ENCODE data around the gene CCDC85B. TPM values are rescaled to one million over a fixed set of nuclear protein-coding genes. Genes with fewer than 3 reads are reported as not detected.

Gene CCDC85B
- total and polyA plus RNA-seq, 4 donors, result 20.7 to 63.4 (median 53.9) TPM

- ATAC-seq (ENCODE audit: insufficient read depth, low FRiP score) (no peak), DNase-seq (no peak)
- no peak overlapping the region for H3K4me3 ChIP-seq
- TF ChIP-seq CTCF (IDR thresholded peaks at IDR 0.05; ENCODE audit: control extremely low read depth, extremely low read depth), result no peak
- H3K9ac ChIP-seq (ENCODE audit: insufficient read depth in 1 of 2, low read length in 2 of 2), result no peak overlapping the region
- peaks cover 0 to 22% (median 10%) of the 10 kb centered on the region in 5 donors for H3K4me1 ChIP-seq (ENCODE audit: control insufficient read depth in 5 of 5, insufficient read depth in 5 of 5, low read length in 5 of 5)
- 91 to 99% methylated on average over 4 of the region's 4 CpGs for WGBS, 2 donors
- H3K9me3 ChIP-seq (ENCODE audit: control insufficient read depth in 4 of 4, insufficient read depth in 3 of 4, low read length in 3 of 4), result peaks cover 0 to 6% (median 2%) of the 10 kb centered on the region in 4 donors
- H3K27ac ChIP-seq (ENCODE audit: low read depth in 1 of 2, low read length in 1 of 2), result no peak overlapping the region
- H3K27me3 ChIP-seq (ENCODE audit: control insufficient read depth in 3 of 3, insufficient read depth in 3 of 3, low read length in 2 of 3), result no peaks in the 10 kb centered on the region
- peaks cover 24 to 53% (median 31%) of the 10 kb centered on the region in 4 donors for H3K36me3 ChIP-seq (ENCODE audit: control insufficient read depth in 4 of 4, insufficient read depth in 4 of 4, low read length in 4 of 4)
These were observed 36.3 kb upstream of the CCDC85B start for GRCh38 chr11:65854161-65854592.

- H3K4me1 ChIP-seq (ENCODE audit: control insufficient read depth in 5 of 5, insufficient read depth in 5 of 5, low read length in 5 of 5), result peaks cover 0 to 29% (median 10%) of the 10 kb centered on the region in 5 donors
- no peak overlapping the region for H3K27ac ChIP-seq (ENCODE audit: low read depth in 1 of 2, low read length in 1 of 2)
- peak in 1 of 3 donors; percentile 8 for DNase-seq
These were observed 35.3 kb upstream of the CCDC85B start for GRCh38 chr11:65854852-65855837.

GRCh38 chr11:65855927-65856363, 34.5 kb upstream of the CCDC85B start:
- H3K9me3 ChIP-seq (ENCODE audit: control insufficient read depth in 4 of 4, insufficient read depth in 3 of 4, low read length in 3 of 4), result peaks cover 0 to 6% (median 2%) of the 10 kb centered on the region in 4 donors
- no peaks in the 10 kb centered on the region for H3K27me3 ChIP-seq (ENCODE audit: control insufficient read depth in 3 of 3, insufficient read depth in 3 of 3, low read length in 2 of 3)
- DNase-seq (peak in 1 of 3 donors; percentile 10), ATAC-seq (ENCODE audit: insufficient read depth, low FRiP score) (no peak)
- peaks cover 0 to 30% (median 10%) of the 10 kb centered on the region in 5 donors for H3K4me1 ChIP-seq (ENCODE audit: control insufficient read depth in 5 of 5, insufficient read depth in 5 of 5, low read length in 5 of 5)
- H3K4me3 ChIP-seq, result no peak overlapping the region
- no peak for TF ChIP-seq CTCF (IDR thresholded peaks at IDR 0.05; ENCODE audit: control extremely low read depth, extremely low read depth)
- peaks cover 24 to 51% (median 31%) of the 10 kb centered on the region in 4 donors for H3K36me3 ChIP-seq (ENCODE audit: control insufficient read depth in 4 of 4, insufficient read depth in 4 of 4, low read length in 4 of 4)
- WGBS, 2 donors, result 87 to 93% methylated on average over 15 of the region's 15 CpGs
- peak overlapping the region in 1 of 2 donors; percentile 95 for H3K27ac ChIP-seq (ENCODE audit: low read depth in 1 of 2, low read length in 1 of 2)
- peak overlapping the region in 1 of 2 donors; percentile 2 for H3K9ac ChIP-seq (ENCODE audit: insufficient read depth in 1 of 2, low read length in 2 of 2)

More at GRCh38 chr11:65854852-65855837, 35.3 kb upstream of the CCDC85B start:
- Histone ChIP-seq H3K4me3 (no peak overlapping the region), H3K36me3 (ENCODE audit: control insufficient read depth in 4 of 4, insufficient read depth in 4 of 4, low read length in 4 of 4) (peaks cover 24 to 53% (median 31%) of the 10 kb centered on the region in 4 donors), H3K9ac (ENCODE audit: insufficient read depth in 1 of 2, low read length in 2 of 2) (no peak overlapping the region), H3K27me3 (ENCODE audit: control insufficient read depth in 3 of 3, insufficient read depth in 3 of 3, low read length in 2 of 3) (no peaks in the 10 kb centered on the region), H3K9me3 (ENCODE audit: control insufficient read depth in 4 of 4, insufficient read depth in 3 of 4, low read length in 3 of 4) (peaks cover 0 to 6% (median 2%) of the 10 kb centered on the region in 4 donors)
- WGBS, 2 donors, result 85 to 88% methylated on average over 15 of the region's 15 CpGs
- ATAC-seq (ENCODE audit: insufficient read depth, low FRiP score), result no peak
- no peak for TF ChIP-seq CTCF (IDR thresholded peaks at IDR 0.05; ENCODE audit: control extremely low read depth, extremely low read depth)
